Upper lobe of left lung (tissue), 4 donors: ENCODE measurements around the gene CEACAM5.

ENCODE experiments used
- EP300 ChIP-seq, 4 donors: sonication (generic); formaldehyde crosslinking; IDR thresholded peaks; one replicate each; pipeline ENCODE4 v1.5.1; 2017; ENCODE audit warnings: antibody characterized with exemption in 4 of 4, control low read depth in 2 of 4
- POLR2A ChIP-seq, 4 donors: fragments of 450-650 bp; IDR thresholded peaks; one replicate each; pipeline ENCODE4 v1.5.1; 2016 to 2017; ENCODE audit warnings: antibody characterized with exemption in 4 of 4, mild to moderate bottlenecking in 2 of 4
- POLR2AphosphoS5 ChIP-seq, 2 donors: sonication (generic); formaldehyde crosslinking; IDR thresholded peaks; one replicate each; pipeline ENCODE4 v1.5.1; 2017; ENCODE audit warnings: antibody characterized with exemption in 2 of 2
- TF ChIP-seq, protein P1 (sequence below), 6 experiments: fragments of 450-650 bp in 4 of 6; fragments of 200-600 bp in 2 of 6; sonication (generic) in 2 of 6; IDR thresholded peaks; one replicate each; pipeline ENCODE4 v1.5.1; 2016 to 2019; ENCODE audit warnings: antibody characterized with exemption in 6 of 6

DNA sequence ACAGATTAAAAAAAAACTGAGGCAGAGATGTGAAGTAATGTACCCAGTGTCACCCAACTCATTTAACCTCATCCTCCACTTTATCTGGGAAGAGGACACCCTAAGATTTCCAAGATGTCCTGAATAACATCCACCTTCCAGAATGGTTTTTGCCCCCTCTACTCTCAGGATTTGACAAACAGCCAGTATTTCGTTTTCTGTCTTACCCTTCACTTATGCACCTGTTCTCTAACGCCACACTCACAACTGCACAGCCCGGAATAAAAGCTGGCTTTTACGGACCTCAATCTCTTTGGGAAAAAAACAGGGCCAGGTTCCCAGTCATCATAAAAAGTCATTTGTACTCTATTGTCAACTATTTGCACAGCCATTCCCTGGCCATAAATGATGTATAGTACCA is 25.7 kb downstream of the CEACAM5 start:
- TF ChIP-seq, protein P1, sequence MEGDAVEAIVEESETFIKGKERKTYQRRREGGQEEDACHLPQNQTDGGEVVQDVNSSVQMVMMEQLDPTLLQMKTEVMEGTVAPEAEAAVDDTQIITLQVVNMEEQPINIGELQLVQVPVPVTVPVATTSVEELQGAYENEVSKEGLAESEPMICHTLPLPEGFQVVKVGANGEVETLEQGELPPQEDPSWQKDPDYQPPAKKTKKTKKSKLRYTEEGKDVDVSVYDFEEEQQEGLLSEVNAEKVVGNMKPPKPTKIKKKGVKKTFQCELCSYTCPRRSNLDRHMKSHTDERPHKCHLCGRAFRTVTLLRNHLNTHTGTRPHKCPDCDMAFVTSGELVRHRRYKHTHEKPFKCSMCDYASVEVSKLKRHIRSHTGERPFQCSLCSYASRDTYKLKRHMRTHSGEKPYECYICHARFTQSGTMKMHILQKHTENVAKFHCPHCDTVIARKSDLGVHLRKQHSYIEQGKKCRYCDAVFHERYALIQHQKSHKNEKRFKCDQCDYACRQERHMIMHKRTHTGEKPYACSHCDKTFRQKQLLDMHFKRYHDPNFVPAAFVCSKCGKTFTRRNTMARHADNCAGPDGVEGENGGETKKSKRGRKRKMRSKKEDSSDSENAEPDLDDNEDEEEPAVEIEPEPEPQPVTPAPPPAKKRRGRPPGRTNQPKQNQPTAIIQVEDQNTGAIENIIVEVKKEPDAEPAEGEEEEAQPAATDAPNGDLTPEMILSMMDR (IDR thresholded peaks at IDR 0.05), result no peak
- TF ChIP-seq POLR2AphosphoS5 (IDR thresholded peaks at IDR 0.05), result no peak
- no peak for TF ChIP-seq POLR2A (IDR thresholded peaks at IDR 0.05)
- no peak for TF ChIP-seq EP300 (IDR thresholded peaks at IDR 0.05)
